Ascending aorta (tissue), 2 donors: Measurements from ENCODE around the gene NRXN3. TPM values are rescaled to one million over a fixed set of nuclear protein-coding genes. Genes with fewer than 3 reads are reported as not detected.

Source experiments
- DNase-seq, 2 donors: peaks; one replicate each; pipeline ENCODE4 v3.0.0-alpha.2; 2019; ENCODE audit warnings: low spot score in 2 of 2
- H3K27ac ChIP-seq, 2 donors: fragments of 200-600 bp; sonication (generic); one replicate each; pipeline ENCODE4 v1.5.1; 2016 to 2017; ENCODE audit warnings: mild to moderate bottlenecking in 1 of 2
- H3K27me3 ChIP-seq: fragments of 200-600 bp; sonication (generic); one replicate; pipeline ENCODE4 v1.5.1; 2017
- H3K36me3 ChIP-seq, 2 donors: fragments of 200-600 bp; sonication (generic); one replicate each; pipeline ENCODE4 v1.5.1; 2016
- H3K4me1 ChIP-seq, 2 donors: fragments of 200-600 bp; sonication (generic); one replicate each; pipeline ENCODE4 v1.5.1; 2016 to 2017; ENCODE audit warnings: mild to moderate bottlenecking in 1 of 2
- H3K4me3 ChIP-seq, 2 donors: fragments of 200-600 bp; sonication (generic); one replicate each; pipeline ENCODE4 v1.5.1; 2016 to 2017; ENCODE audit warnings: mild to moderate bottlenecking in 1 of 2
- H3K9me3 ChIP-seq, 2 donors: fragments of 200-600 bp; sonication (generic); one replicate each; pipeline ENCODE4 v1.5.1; 2016
- intact Hi-C: fragments of 100-400 bp; cut with DNase I; formaldehyde crosslinking; loops from one replicate; pipeline ENCODE4 v1.15.1; 2023
- total RNA-seq: library from RNA; depleted of rRNA; stranded (reverse); fragments of >200 nt; gene quantifications from one replicate; pipeline ENCODE4 v1.1.0, GENCODE V29; 2016
- TF ChIP-seq, protein P1 (sequence below), 3 experiments: fragments of 200-600 bp in 2 of 3; fragments of 450-650 bp in 1 of 3; sonication (generic) in 2 of 3; IDR thresholded peaks; one replicate each; pipeline ENCODE4 v1.5.1; 2016 to 2019; ENCODE audit warnings: antibody characterized with exemption in 3 of 3, mild to moderate bottlenecking in 1 of 3, moderate library complexity in 1 of 3

The NRXN3 gene
- total RNA-seq, 1 donor from 2014 or later, result 21.0 TPM

DNA sequence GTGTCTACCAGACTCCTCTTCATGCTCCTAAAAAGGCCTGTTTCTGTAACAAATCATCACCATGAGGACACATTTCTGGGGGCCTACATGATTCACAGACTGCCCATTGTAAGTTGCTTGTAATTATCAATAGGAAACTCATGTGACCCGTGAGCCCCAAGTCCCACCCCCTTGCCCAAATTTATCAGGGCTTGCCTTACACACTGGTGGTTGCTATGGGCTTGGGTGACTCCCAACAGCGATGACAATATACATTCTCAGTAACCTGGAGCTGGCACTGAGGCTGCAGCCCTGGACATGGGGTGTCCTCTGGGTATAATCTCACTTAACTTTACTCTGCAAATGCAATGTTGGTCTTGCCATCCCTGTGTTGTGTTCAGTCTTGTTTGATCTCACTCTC lies 149.2 kb downstream of the NRXN3 start:
- Histone ChIP-seq H3K4me3 (no peak overlapping the region), H3K4me1 (no peaks in the 10 kb centered on the region), H3K27me3 (no peaks in the 10 kb centered on the region), H3K36me3 (no peaks in the 10 kb centered on the region), H3K27ac (no peak overlapping the region), H3K9me3 (no peaks in the 10 kb centered on the region)
- DNase-seq, result no peak
- TF ChIP-seq, protein P1, sequence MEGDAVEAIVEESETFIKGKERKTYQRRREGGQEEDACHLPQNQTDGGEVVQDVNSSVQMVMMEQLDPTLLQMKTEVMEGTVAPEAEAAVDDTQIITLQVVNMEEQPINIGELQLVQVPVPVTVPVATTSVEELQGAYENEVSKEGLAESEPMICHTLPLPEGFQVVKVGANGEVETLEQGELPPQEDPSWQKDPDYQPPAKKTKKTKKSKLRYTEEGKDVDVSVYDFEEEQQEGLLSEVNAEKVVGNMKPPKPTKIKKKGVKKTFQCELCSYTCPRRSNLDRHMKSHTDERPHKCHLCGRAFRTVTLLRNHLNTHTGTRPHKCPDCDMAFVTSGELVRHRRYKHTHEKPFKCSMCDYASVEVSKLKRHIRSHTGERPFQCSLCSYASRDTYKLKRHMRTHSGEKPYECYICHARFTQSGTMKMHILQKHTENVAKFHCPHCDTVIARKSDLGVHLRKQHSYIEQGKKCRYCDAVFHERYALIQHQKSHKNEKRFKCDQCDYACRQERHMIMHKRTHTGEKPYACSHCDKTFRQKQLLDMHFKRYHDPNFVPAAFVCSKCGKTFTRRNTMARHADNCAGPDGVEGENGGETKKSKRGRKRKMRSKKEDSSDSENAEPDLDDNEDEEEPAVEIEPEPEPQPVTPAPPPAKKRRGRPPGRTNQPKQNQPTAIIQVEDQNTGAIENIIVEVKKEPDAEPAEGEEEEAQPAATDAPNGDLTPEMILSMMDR (IDR thresholded peaks at IDR 0.05), result no peak
- intact Hi-C loops, result no loop called here

DNA sequence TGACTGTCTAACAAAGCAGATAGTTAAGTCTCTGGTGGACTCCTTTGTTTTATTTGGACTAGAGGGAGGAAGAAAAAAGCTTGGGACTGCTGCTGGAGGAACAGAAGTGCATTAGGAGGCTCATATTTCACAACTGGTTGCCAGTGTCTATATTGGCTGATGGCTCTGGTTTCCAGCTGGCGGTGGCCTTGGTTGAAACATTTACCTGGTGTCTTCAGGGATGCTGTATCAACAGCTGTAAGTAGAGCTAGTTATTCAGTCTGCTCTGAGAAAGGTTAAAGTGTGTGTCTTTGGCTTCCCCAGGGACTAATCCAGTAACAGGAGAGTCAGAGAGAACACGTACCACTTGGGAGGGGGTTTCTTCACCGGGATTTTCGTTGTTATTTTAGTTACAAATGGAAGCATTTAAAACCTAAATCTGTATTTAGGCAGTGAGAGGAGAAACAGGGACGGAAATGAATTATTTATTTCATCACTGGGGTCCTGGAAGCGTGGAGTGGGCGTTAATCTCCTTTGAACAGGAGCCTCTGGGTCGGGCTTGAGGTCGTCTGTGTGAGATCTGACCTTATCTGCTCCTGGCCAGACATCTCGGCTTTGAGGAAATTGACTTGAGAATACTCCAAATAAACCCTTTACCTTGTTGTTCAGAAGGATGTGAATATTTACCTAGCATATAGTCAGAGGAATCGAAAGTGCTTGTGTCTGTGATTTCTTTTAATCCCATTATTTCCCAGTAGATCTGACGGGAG lies 149.9 kb downstream of the NRXN3 start:
- H3K27ac ChIP-seq, result no peak overlapping the region
- no peaks in the 10 kb centered on the region for H3K4me1 ChIP-seq
- DNase-seq, result no peak
- H3K27me3 ChIP-seq, result no peaks in the 10 kb centered on the region
- no peaks in the 10 kb centered on the region for H3K36me3 ChIP-seq
- no peak overlapping the region for H3K4me3 ChIP-seq
- TF ChIP-seq, protein P1 (IDR thresholded peaks at IDR 0.05), result no peak
- intact Hi-C loops, result no loop called here
- no peaks in the 10 kb centered on the region for H3K9me3 ChIP-seq

DNA sequence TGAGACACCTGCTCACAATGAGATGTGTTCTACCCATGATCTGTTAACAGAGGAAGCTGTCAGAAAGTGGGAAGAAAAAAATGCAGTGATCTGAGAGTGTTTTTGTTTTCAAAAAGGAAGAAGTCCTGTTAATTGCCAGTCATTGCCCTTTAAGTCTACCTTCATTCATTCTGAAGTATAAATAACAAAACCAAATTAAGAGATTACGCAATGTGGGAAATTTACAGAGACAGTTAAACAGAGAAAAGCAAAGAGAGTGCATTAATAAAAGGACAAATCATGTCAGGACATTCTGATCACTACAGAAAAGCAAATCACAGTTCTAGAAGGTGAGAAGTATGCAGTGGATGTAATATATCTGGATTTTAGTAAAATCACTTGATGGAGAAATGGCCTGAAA lies 154.2 kb downstream of the NRXN3 start:
- Histone ChIP-seq H3K4me1 (no peaks in the 10 kb centered on the region), H3K4me3 (no peak overlapping the region), H3K36me3 (no peaks in the 10 kb centered on the region), H3K27ac (no peak overlapping the region), H3K27me3 (no peaks in the 10 kb centered on the region), H3K9me3 (no peaks in the 10 kb centered on the region)
- no peak for DNase-seq
- TF ChIP-seq, protein P1 (IDR thresholded peaks at IDR 0.05), result no peak
- intact Hi-C loops, result no loop called here

DNA sequence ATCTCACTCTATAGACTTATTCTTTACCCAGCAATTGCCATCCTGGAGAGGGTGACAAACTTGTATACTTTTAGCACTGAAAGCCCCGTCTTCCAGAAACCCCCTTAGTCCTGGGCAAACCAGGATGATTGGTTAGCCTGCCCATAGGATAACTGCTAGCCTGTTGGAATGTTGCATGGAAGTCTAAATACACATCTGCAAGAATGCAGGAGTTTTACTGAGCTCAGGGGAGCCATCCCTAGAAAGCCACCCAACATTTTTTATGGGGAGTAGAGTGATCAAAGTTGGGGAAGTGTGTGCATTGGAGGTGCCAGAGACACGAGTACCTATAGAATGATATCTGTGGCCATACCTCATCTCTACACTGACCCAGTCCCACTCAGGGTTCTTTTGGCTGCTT lies 155.7 kb downstream of the NRXN3 start:
- no peak for DNase-seq
- Histone ChIP-seq H3K27me3 (no peaks in the 10 kb centered on the region), H3K27ac (no peak overlapping the region), H3K4me3 (no peak overlapping the region), H3K4me1 (no peaks in the 10 kb centered on the region), H3K9me3 (no peaks in the 10 kb centered on the region), H3K36me3 (no peaks in the 10 kb centered on the region)
- TF ChIP-seq, protein P1 (IDR thresholded peaks at IDR 0.05), result no peak
- intact Hi-C loops, result no loop called here

DNA sequence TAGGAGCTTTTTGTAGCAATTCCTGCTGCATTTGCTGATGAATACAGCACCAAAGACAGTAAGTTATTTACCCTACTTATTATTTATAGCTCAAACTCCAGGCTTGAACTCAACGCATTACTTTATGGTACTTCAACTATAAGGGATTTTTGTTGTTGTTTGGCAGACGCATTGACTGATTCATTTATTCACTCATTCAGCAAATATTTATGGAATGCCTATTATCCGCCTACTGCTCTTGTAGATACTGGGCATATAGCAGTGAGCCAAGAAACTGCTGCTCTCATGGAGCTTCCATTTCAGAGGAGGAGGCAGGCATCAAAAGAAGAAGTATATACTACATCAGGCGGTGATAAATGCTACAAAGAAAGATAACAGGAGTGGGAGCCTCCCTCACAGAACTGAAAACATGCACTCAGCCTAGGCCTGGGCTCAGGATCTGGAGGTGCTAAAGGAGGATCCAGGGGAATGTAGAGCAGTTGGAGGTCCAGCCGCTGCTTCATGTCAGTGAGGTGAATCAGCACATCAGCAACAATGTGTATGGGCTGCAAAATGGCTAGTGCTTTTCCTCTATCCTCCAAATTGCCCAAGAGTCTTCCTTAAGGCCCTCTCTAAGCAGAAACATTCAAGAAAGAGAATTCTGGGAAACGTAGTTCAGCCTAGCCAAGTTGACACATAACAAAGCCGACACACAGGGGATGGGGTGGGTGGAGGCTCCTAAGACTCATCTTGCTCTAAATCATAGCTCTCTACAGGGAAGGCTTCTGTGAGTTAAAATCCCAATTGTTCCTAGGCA lies 157.5 kb downstream of the NRXN3 start:
- no peak for DNase-seq
- H3K27ac ChIP-seq, result no peak overlapping the region
- intact Hi-C loops, result no loop called here
- no peaks in the 10 kb centered on the region for H3K27me3 ChIP-seq
- H3K4me3 ChIP-seq, result no peak overlapping the region
- no peaks in the 10 kb centered on the region for H3K9me3 ChIP-seq
- TF ChIP-seq, protein P1 (IDR thresholded peaks at IDR 0.05), result no peak
- H3K36me3 ChIP-seq, result no peaks in the 10 kb centered on the region
- H3K4me1 ChIP-seq, result no peaks in the 10 kb centered on the region
